HG03045 (cell line): Measurements from ENCODE around the gene STRIT1.
A peak's percentile ranks its signal among the peaks of the same experiment; 100 is the strongest.

Experiments
- ATAC-seq: cut with Tn5 transposase; IDR thresholded peaks from one replicate; pipeline ENCODE4 v1.9.1; 2021; ENCODE audit warnings: mild to moderate bottlenecking, moderate library complexity; ENCODE audit not compliant: unreplicated experiment

The STRIT1 gene

DNA sequence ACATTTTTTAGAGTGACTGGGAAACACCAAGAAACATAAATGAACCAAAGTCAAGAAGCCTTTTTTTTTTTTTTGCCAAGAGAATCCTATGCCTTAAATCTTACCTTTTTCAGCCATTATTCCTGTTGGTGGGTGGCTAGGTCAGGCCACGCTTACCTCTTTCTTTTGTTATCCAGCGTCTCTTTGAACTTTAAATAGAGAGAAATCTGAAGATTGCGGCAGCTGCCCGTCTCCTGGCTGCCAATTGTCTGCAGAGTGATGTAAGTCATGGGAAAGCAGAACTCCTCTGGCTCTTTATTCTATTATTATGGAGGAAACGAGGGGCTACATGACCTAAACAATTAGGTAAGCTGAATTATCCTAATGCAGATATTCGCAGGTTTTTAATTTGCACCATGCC, at the start of gene STRIT1:
Gene STRIT1 (minus strand): TSS at position 168 of the 400 bp plus-strand sequence.
- ATAC-seq, result no peak

GRCh38 chr3:155342344-155342743, 48.9 kb upstream of the STRIT1 start:
- ATAC-seq, result no peak

GRCh38 chr3:155339052-155339451, 45.6 kb upstream of the STRIT1 start:
- no peak for ATAC-seq

DNA sequence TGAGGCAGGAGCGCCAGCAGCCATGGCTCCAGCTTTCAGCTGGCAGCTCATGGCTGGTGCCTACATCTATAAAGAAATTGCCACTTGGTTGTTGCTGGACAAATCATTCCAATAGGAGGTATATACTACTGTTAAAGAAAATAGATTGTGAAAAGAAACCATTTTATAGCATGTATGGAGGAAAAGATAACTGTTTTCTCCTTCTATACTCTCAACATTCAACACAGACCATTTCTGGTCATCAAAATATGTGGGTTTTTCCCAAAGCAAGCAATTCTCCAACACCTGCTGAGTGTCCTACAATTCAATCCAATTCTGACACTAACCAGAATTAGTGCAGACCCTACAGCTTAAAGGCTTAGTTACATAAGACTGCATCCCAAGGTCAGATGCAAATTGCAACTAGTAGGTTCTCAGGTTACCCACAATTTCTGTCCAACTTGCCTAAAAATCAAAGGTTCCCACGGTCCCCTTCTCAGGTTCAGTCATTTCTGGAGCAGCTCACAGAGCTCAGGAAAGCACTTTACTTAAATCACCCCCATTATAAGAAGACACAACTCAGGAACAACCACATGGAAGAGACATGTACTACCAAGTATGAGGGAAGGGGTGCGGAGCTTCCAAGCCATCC, 42.4 kb upstream of the STRIT1 start:
- no peak for ATAC-seq

DNA sequence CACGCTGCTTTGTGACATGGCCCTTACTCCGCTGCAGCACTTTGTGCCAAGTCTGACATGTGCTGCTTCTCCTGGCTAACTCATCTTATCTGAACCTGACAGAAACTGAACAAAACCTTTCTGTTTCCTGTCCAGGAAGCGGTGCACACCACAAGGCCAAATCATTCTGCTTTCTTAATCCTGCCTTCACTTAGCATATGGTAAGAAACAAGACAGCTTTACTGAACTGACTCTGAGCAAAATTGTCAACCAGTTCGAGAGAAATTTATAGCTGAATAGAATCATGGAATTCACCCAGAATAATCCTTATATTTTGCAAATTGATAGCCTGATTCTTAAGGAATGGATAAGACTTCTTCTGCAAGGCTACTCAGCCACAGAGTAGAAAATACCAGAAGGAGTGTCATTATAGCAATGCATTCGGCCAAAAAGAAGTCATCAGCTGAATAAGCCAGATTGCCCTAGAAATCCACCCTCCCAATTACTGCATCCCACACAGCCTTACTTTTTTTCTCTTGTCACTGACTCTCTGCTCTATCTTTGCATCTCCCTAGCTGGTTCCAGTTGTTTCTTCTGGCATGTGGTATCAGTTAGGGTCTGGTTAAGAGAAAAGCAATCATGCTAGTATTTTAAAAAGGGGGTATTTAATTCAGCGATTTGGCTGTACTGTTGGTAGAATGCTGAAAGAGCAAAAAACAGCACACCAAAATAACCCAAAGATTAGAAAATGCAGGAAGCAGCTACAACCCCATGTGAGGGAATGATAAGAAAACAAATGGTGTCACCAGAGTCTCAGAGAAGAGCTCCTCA, 41.6 kb upstream of the STRIT1 start:
- peak; percentile 78 for ATAC-seq

DNA sequence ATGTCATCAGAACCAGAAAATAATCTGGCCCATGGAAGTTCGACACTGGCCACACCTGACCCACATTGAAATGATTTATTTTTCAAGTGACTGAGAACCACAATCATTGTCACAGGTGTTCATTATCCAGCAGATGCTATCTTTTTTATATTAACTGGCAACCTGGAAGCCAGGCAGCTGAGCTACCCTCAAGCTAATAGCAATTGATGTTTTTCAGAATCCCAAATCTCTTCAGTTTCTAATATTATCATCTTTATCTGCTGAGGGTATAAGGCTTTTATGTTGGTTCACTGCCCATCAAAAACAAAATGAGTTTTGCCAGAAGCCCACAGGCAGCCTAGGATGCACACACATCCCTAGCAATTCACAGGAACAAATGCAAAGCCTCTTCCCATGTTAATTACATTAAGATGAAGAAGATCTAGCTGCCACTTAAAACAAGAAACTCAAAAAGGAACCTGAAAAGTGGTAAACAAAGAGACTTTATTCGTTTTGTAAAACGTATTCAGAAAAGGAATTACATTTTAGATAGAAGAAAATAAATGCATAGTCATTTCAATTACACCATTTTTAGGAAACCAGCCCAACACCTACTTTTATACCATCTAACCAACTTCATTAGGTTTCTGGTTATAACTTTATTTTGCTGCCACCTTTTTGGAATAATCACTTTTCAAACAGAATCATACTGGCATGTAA, 40.9 kb upstream of the STRIT1 start:
- no peak for ATAC-seq

DNA sequence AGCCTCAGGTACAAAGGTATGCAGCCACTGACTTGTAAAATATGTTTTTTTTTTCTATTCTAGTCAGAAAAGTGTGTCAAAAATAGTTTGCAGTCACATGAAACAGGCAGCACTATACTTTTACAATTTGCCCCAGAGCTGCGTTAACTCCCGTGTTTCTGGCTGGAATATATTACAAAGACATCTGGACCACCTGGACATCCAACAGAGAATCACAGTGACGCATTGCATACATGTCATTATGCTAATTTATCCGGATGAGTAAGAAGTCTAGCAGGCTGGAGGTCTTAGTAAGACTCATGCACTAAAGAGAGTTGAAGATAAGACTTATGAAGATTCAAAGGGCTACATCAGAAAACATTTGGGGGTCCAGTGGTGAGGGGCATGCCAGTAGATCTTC, 39.2 kb upstream of the STRIT1 start:
- no peak for ATAC-seq

- ATAC-seq, result no peak
Observed at GRCh38 chr3:155331078-155331477, 37.6 kb upstream of the STRIT1 start.

DNA sequence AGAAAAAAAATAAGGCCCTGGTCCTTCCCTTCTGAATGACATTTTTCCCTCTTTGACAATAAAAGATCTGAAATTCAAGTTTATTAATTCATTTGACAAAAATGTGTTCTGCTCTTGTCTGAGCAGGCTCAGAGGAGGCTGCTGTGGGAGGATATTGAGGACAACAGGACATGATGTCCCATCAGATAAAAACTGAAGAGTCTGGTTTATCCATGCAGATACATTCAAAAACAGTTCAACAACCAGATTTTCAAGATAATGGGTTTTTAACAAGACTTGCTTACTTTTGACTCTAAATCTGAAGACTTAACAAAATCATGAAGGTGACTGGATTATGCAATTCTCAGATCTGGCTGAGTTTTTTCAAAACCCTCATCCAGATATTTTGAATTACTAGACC, 36.9 kb upstream of the STRIT1 start:
- ATAC-seq, result no peak

GRCh38 chr3:155329513-155330048, 36.1 kb upstream of the STRIT1 start:
- no peak for ATAC-seq

GRCh38 chr3:155327871-155328270, 34.4 kb upstream of the STRIT1 start:
- no peak for ATAC-seq

DNA sequence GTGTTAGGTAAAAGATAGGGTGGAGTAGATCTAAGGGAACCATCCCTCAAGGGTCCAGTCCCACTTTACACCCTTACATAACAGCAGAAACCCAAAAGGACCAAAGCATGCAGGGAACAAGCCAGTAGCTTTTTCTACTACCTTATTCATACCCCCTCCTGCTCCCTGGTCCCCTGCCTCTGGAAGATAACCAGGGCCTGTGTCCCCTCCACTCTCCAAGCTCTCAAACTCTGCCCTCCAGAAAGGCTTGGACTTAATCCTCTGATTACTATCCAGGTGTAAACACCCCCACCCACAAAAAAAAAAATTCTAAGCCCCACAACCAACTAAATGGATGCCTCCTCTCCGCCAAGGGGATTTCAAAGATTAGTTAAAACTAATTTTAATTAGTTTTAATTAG, 33.9 kb upstream of the STRIT1 start:
- no peak for ATAC-seq

DNA sequence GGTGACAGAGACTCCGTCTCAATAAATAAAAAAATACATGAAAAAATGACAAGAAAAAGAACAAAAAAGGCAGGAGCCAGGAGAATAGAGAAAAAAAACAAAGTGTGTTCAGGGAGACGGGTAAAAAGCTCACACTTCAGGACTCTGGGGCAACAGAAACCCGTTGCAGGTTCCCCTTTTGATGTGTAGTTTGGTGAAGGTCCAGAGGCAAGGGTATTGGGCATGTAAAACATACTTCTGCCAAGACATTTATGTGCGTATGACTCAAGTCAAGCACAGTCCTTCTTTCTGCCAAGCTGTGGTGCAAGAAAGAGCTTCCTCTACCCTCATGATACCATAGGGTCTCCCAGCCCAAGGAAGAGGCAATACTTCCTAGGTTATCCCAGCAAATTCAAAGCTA, 33.4 kb upstream of the STRIT1 start:
- ATAC-seq, result no peak

GRCh38 chr3:155326244-155326643, 32.8 kb upstream of the STRIT1 start:
- no peak for ATAC-seq

GRCh38 chr3:155325263-155325835, 31.9 kb upstream of the STRIT1 start:
- no peak for ATAC-seq

GRCh38 chr3:155323063-155323666, 29.7 kb upstream of the STRIT1 start:
- ATAC-seq, result no peak

- no peak for ATAC-seq
Observed at GRCh38 chr3:155321418-155321817, 27.9 kb upstream of the STRIT1 start.

- ATAC-seq, result no peak
Observed at GRCh38 chr3:155320934-155321333, 27.5 kb upstream of the STRIT1 start.

DNA sequence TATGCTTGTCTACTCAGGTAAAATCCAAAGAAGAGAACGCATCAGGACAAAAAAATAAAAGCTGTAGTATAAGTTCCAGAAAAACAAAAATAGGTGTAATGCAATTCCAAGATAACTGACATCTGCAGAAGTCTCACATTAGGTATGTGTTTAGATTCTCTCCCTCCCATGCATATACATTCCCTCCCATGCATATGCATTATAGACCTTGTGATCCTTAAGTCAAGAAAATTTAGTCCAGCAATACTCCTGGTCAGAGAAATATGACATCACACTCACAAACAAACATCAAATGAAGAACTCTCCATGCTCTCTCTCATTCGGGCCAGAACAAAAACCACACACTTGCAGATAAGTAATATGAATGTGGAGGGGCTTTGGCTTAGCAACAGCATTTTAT, 25.3 kb upstream of the STRIT1 start:
- ATAC-seq, result no peak

DNA sequence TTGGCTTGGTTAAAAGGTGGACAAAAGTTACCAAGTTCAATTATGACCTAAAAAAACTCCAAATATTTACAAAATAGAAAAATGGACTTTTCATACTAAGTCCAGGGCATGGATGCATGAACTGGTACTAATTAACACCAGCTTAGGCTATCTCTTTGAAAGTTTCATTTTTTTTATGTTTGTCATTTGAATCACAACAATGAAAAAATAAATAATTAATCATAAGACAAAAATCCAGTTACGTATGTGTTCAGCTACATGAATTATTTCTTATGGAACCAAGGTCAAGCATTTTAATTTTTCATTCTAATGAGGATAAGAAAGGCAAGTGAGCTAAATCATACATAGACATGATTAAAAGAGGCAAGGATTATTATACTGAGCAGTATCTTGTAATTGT, 23.7 kb upstream of the STRIT1 start:
- ATAC-seq, result no peak

DNA sequence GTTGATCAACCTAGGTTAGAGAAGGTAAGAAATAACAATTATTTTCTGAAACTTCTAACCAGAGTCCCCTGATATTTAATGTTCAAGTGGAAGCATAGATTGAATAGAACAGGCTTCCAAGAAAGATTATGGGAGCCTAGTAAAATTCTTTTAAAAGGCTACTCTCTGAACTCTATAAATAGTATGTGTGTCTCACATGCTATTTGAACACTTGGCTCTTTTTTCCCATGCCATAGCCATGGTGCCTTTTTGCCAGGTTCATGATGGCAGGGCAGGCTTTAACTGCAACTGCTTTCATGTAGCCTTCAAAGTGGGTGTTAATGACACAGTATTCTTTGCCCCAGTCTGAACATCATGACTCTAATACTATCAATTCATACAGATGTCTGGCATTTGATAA, 22.9 kb upstream of the STRIT1 start:
- ATAC-seq, result no peak
